Activated T-helper 9 cell treated with anti-CD3 and anti-CD28 coated beads, Interleukin-2, amount 50 U/mL, for 16 hours (primary cell): ENCODE data around the gene MYPOP.
A peak's percentile ranks its signal among the peaks of the same experiment; 100 is the strongest.
"Not testable (repeated sequence)": the region's sequence is repeated elsewhere in the genome, so short reads cannot be mapped to it uniquely, and the experiment has no call there.

Experiments used
- DNase-seq: peaks from one replicate; pipeline ENCODE4 v3.0.0-alpha.2; 2020; ENCODE audit warnings: low read depth

The MYPOP gene

GRCh38 chr19:45883586-45883880, 18.9 kb downstream of the MYPOP start:
- no peak for DNase-seq

- DNase-seq = peak; percentile 77
Measured at GRCh38 chr19:45882652-45883585, 19.5 kb downstream of the MYPOP start.

GRCh38 chr19:45881909-45882528, 20.4 kb downstream of the MYPOP start:
- DNase-seq = no peak

- DNase-seq = no peak
Measured at GRCh38 chr19:45881082-45881908, 21.1 kb downstream of the MYPOP start.

- DNase-seq = no peak
Measured at GRCh38 chr19:45879971-45880370, 22.4 kb downstream of the MYPOP start.

- no peak for DNase-seq
Measured at GRCh38 chr19:45879055-45879454, 23.4 kb downstream of the MYPOP start.

- DNase-seq = no peak
Measured at GRCh38 chr19:45878043-45878794, 24.2 kb downstream of the MYPOP start.

GRCh38 chr19:45876411-45877197, 25.8 kb downstream of the MYPOP start:
- no peak for DNase-seq

- no peak for DNase-seq
Measured at GRCh38 chr19:45876161-45876410, 26.3 kb downstream of the MYPOP start.

GRCh38 chr19:45874620-45874966, 27.8 kb downstream of the MYPOP start:
- DNase-seq = no peak

GRCh38 chr19:45873219-45873772, 29.1 kb downstream of the MYPOP start:
- DNase-seq = no peak

GRCh38 chr19:45872095-45872919, 30.1 kb downstream of the MYPOP start:
- no peak for DNase-seq

- DNase-seq = no peak
Measured at GRCh38 chr19:45870798-45871197, 31.6 kb downstream of the MYPOP start.

- not testable (repeated sequence) for DNase-seq
Measured at GRCh38 chr19:45867241-45867640, 35.2 kb downstream of the MYPOP start.

GRCh38 chr19:45866400-45867176, 35.8 kb downstream of the MYPOP start:
- no peak for DNase-seq

- no peak for DNase-seq
Measured at GRCh38 chr19:45865269-45865948, 37.0 kb downstream of the MYPOP start.

- no peak for DNase-seq
Measured at GRCh38 chr19:45864629-45865082, 37.8 kb downstream of the MYPOP start.

GRCh38 chr19:45863840-45864628, 38.4 kb downstream of the MYPOP start, which contains the start of gene FOXA3:
Gene FOXA3 (plus strand): TSS chr19:45864326. CDS start chr19:45864457, 131 bp downstream.
- DNase-seq = peak; percentile 56
